HTR-8/SVneo (cell line): ENCODE data around the gene OR1N1.
"Not testable (repeated sequence)": the region's sequence is repeated elsewhere in the genome, so short reads cannot be mapped to it uniquely, and the experiment has no call there.

ENCODE experiments used
- DNase-seq: peaks from one replicate; pipeline ENCODE4 v3.0.0; 2011; ENCODE audit warnings: low spot score, mixed read lengths; ENCODE audit not compliant: insufficient read length
- FAIRE-seq: peaks from 2 replicates; lab custom pipeline; 2011; peaks lifted over from hg19 to GRCh38; lab: Jason Lieb, UNC

The OR1N1 gene

GRCh38 chr9:122527193-122527592 is at the start of gene OR1N1:
OR1N1 (minus strand) TSS chr9:122527293; CDS start chr9:122527293, 0 bp downstream.
- no peak for FAIRE-seq
- no peak for DNase-seq

GRCh38 chr9:122572456-122572855 is 45.4 kb upstream of the OR1N1 start:
- DNase-seq = no peak
- FAIRE-seq = no peak

GRCh38 chr9:122567901-122568300 is 40.8 kb upstream of the OR1N1 start:
- DNase-seq (no peak), FAIRE-seq (no peak)

GRCh38 chr9:122562134-122562760 is 35.2 kb upstream of the OR1N1 start:
- DNase-seq = no peak
- no peak for FAIRE-seq

GRCh38 chr9:122561446-122561845 is 34.4 kb upstream of the OR1N1 start:
- no peak for DNase-seq
- FAIRE-seq = no peak

- FAIRE-seq (no peak), DNase-seq (no peak)
Observed at GRCh38 chr9:122552812-122553211, 25.7 kb upstream of the OR1N1 start, which contains the start of gene OR1N2. OR1N2 (plus strand) TSS chr9:122553112; CDS start chr9:122553212, 100 bp downstream.

- DNase-seq (no peak), FAIRE-seq (no peak)
Observed at GRCh38 chr9:122551371-122551770, 24.3 kb upstream of the OR1N1 start.

- no peak for DNase-seq
- no peak for FAIRE-seq
Observed at GRCh38 chr9:122546196-122546595, 19.1 kb upstream of the OR1N1 start.

GRCh38 chr9:122538757-122539156 is 11.7 kb upstream of the OR1N1 start:
- DNase-seq = no peak
- no peak for FAIRE-seq

GRCh38 chr9:122537066-122537465 is 10.0 kb upstream of the OR1N1 start:
- not testable (repeated sequence) for DNase-seq, FAIRE-seq

- no peak for DNase-seq
- no peak for FAIRE-seq
Observed at GRCh38 chr9:122536134-122536533, 9.0 kb upstream of the OR1N1 start.

- not testable (repeated sequence) for FAIRE-seq, DNase-seq
Observed at GRCh38 chr9:122531157-122531556, 4.1 kb upstream of the OR1N1 start.

- DNase-seq = no peak
- no peak for FAIRE-seq
Observed at GRCh38 chr9:122526602-122527001, 491 bp downstream of the OR1N1 start.

GRCh38 chr9:122519376-122519775 is 7.7 kb downstream of the OR1N1 start:
- DNase-seq = no peak
- FAIRE-seq = no peak

GRCh38 chr9:122518841-122519240 is 8.3 kb downstream of the OR1N1 start, which contains the start of gene OR1J4:
OR1J4 (plus strand) TSS chr9:122519141; CDS start chr9:122519141, 0 bp downstream.
- FAIRE-seq = no peak
- no peak for DNase-seq

GRCh38 chr9:122518226-122518625 is 8.9 kb downstream of the OR1N1 start:
- DNase-seq (no peak), FAIRE-seq (no peak)

GRCh38 chr9:122510502-122510901 is 16.6 kb downstream of the OR1N1 start, which contains the start of gene OR1J2:
OR1J2 (plus strand) TSS chr9:122510802; CDS start chr9:122510802, 0 bp downstream.
- no peak for FAIRE-seq

GRCh38 chr9:122506964-122507363 is 20.1 kb downstream of the OR1N1 start:
- FAIRE-seq = no peak
- no peak for DNase-seq

More at GRCh38 chr9:122510502-122510901, 16.6 kb downstream of the OR1N1 start, which contains the start of gene OR1J2:
- no peak for DNase-seq

- DNase-seq (peak; percentile 48), FAIRE-seq (no peak)
Observed at GRCh38 chr9:122498883-122499288, 28.2 kb downstream of the OR1N1 start.

- FAIRE-seq (no peak), DNase-seq (no peak)
Observed at GRCh38 chr9:122479062-122479461, 48.0 kb downstream of the OR1N1 start.

- FAIRE-seq = no peak
- DNase-seq = no peak
Observed at GRCh38 chr9:122477826-122478225, 49.3 kb downstream of the OR1N1 start, which contains the start of gene OR1J1. OR1J1 (minus strand) TSS chr9:122477926; CDS start chr9:122477926, 0 bp downstream.

GRCh38 chr9:122477346-122477745 is 49.7 kb downstream of the OR1N1 start:
- FAIRE-seq (no peak), DNase-seq (no peak)
